ENCODE data around the gene RHBDL1.

RHBDL1 gene

DNA sequence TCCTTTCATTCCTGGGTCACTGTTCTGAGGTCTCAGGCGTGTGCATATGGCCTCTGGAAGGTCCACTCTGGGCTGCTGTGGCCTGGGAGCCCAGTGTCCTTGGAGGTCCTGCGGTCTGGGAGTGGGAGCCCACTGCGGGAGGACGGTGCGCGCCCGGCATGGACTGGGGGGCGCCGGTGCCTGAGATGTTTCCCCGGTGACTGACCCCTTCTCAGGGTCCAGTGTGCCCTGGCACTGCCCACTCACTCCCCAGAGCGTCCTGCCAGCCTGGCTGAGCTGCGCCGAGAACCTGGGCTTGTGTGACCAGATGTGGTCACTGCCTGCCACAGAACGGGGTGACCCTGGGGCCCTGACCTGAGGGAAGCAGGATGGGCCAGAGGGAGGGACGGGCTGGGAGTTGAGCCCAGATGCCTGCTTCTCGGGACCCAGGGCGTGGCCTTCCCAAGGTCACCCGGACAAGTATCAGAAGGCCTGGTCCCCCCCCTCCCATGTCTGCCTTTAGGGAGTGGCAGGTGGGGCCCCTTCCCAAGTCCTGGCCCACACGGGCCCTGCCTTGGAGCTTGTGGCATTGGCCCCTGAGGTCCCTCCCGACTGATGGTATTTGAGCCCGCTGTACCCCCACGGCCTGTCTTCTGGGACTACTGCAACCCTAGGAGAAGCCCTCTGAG lies 1.1 kb upstream of the RHBDL1 start:
- Histone ChIP-seq H3K4me2 (ENCODE audit: low read length) (no peak overlapping the region), H3K9me3 (ENCODE audit: control insufficient read depth, insufficient read depth, low read length) (no peaks in the 10 kb centered on the region), H3K27ac (ENCODE audit: low read depth, low read length) (no peak overlapping the region), H3K4me1 (ENCODE audit: control insufficient read depth, low read length) (peaks cover 17% of the 10 kb centered on the region), H3K9me2 (replicated peaks; ENCODE audit: control insufficient read depth, low read length) (no peaks in the 10 kb centered on the region), H3F3A (ENCODE audit: control insufficient read depth, insufficient read depth) (no peaks in the 10 kb centered on the region; the same call in 1 of the 2 replicates), H3K27me3 (ENCODE audit: control insufficient read depth, low read length) (peaks cover 3% of the 10 kb centered on the region; the same call in 1 of the 2 replicates), H3K4me3 (ENCODE audit: low read length) (no peak overlapping the region), H4K20me1 (ENCODE audit: control insufficient read depth, insufficient read depth, low read depth, low read length) (peaks cover 5% of the 10 kb centered on the region; the same call in 1 of the 2 replicates), H3K79me2 (ENCODE audit: control insufficient read depth, low read length) (peaks cover 8% of the 10 kb centered on the region), H3K36me3 (ENCODE audit: control insufficient read depth, low read length) (peaks cover 48% of the 10 kb centered on the region)
- no peak for TF ChIP-seq EZH2phosphoT487 (IDR thresholded peaks at IDR 0.05; ENCODE audit: borderline replicate concordance, low read length)
- TF ChIP-seq, protein P1, sequence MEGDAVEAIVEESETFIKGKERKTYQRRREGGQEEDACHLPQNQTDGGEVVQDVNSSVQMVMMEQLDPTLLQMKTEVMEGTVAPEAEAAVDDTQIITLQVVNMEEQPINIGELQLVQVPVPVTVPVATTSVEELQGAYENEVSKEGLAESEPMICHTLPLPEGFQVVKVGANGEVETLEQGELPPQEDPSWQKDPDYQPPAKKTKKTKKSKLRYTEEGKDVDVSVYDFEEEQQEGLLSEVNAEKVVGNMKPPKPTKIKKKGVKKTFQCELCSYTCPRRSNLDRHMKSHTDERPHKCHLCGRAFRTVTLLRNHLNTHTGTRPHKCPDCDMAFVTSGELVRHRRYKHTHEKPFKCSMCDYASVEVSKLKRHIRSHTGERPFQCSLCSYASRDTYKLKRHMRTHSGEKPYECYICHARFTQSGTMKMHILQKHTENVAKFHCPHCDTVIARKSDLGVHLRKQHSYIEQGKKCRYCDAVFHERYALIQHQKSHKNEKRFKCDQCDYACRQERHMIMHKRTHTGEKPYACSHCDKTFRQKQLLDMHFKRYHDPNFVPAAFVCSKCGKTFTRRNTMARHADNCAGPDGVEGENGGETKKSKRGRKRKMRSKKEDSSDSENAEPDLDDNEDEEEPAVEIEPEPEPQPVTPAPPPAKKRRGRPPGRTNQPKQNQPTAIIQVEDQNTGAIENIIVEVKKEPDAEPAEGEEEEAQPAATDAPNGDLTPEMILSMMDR (IDR thresholded peaks at IDR 0.05; ENCODE audit: low read depth, low read length, poor library complexity, severe bottlenecking): no peak

DNA sequence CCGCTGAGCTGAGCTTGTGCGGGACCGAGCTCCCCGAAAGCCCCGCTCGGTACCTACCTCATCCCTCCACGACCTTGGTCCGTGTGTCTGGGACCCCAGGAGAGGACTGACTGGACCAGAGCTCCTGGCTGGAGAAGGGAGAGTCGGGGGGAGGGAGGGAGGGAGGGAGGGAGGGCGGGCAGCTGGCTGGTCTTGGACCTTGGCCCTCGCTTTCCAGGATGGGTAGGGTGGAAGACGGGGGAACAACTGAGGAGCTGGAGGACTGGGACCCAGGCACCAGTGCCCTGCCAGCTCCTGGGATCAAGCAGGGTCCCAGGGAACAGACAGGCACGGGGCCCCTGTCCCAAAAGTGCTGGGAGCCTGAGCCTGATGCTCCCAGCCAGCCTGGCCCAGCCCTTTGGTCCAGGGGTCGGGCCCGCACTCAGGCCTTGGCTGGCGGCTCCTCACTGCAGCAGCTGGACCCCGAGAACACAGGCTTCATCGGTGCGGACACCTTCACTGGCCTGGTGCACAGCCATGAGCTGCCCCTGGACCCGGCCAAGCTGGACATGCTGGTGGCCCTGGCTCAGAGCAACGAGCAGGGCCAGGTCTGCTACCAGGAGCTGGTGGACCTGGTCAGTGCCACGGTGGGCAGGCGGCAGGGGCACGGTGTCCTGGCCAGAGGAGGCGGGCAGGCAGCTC lies 553 bp downstream of the RHBDL1 start:
- no peak overlapping the region for H3K4me3 ChIP-seq (ENCODE audit: low read length)
- no peaks in the 10 kb centered on the region for H3K9me2 ChIP-seq (replicated peaks; ENCODE audit: control insufficient read depth, low read length)
- peaks cover 20% of the 10 kb centered on the region for H3K4me1 ChIP-seq (ENCODE audit: control insufficient read depth, low read length)
- TF ChIP-seq, protein P1 (IDR thresholded peaks at IDR 0.05; ENCODE audit: low read depth, low read length, poor library complexity, severe bottlenecking): no peak
- TF ChIP-seq EZH2phosphoT487 (IDR thresholded peaks at IDR 0.05; ENCODE audit: borderline replicate concordance, low read length): no peak
- peaks cover 7% of the 10 kb centered on the region for H3K79me2 ChIP-seq (ENCODE audit: control insufficient read depth, low read length)
- peaks cover 9% of the 10 kb centered on the region; the same call in 1 of the 2 replicates for H4K20me1 ChIP-seq (ENCODE audit: control insufficient read depth, insufficient read depth, low read depth, low read length)
- H3K27me3 ChIP-seq (ENCODE audit: control insufficient read depth, low read length): peaks cover 3% of the 10 kb centered on the region; the same call in 1 of the 2 replicates
- no peaks in the 10 kb centered on the region for H3K9me3 ChIP-seq (ENCODE audit: control insufficient read depth, insufficient read depth, low read length)
- H3K27ac ChIP-seq (ENCODE audit: low read depth, low read length): no peak overlapping the region
- no peak overlapping the region for H3K4me2 ChIP-seq (ENCODE audit: low read length)
- H3K36me3 ChIP-seq (ENCODE audit: control insufficient read depth, low read length): peaks cover 35% of the 10 kb centered on the region
- H3F3A ChIP-seq (ENCODE audit: control insufficient read depth, insufficient read depth): no peaks in the 10 kb centered on the region; the same call in 1 of the 2 replicates

DNA sequence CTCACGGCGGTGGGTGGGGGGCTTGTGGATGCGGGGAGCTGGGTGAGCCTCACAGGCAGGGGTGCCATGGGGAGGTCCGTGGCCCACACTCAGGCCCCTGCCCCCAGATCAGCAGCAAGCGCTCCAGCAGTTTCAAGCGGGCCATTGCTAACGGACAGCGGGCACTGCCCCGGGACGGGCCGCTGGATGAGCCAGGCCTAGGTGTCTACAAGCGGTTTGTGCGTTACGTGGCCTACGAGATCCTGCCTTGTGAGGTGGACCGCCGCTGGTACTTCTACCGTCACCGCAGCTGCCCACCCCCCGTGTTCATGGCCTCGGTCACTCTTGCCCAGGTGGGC lies 1.1 kb downstream of the RHBDL1 start:
- no peak for TF ChIP-seq EZH2phosphoT487 (IDR thresholded peaks at IDR 0.05; ENCODE audit: borderline replicate concordance, low read length)
- TF ChIP-seq, protein P1 (IDR thresholded peaks at IDR 0.05; ENCODE audit: low read depth, low read length, poor library complexity, severe bottlenecking): no peak
- H3K4me3 ChIP-seq (ENCODE audit: low read length): no peak overlapping the region
- H3K36me3 ChIP-seq (ENCODE audit: control insufficient read depth, low read length): peaks cover 36% of the 10 kb centered on the region
- peaks cover 3% of the 10 kb centered on the region; the same call in 1 of the 2 replicates for H3K27me3 ChIP-seq (ENCODE audit: control insufficient read depth, low read length)
- no peaks in the 10 kb centered on the region for H3K9me3 ChIP-seq (ENCODE audit: control insufficient read depth, insufficient read depth, low read length)
- H3K4me1 ChIP-seq (ENCODE audit: control insufficient read depth, low read length): peaks cover 25% of the 10 kb centered on the region
- peaks cover 14% of the 10 kb centered on the region; the same call in 1 of the 2 replicates for H4K20me1 ChIP-seq (ENCODE audit: control insufficient read depth, insufficient read depth, low read depth, low read length)
- H3K79me2 ChIP-seq (ENCODE audit: control insufficient read depth, low read length): peaks cover 12% of the 10 kb centered on the region
- no peak overlapping the region for H3K27ac ChIP-seq (ENCODE audit: low read depth, low read length)
- H3K9me2 ChIP-seq (replicated peaks; ENCODE audit: control insufficient read depth, low read length): no peaks in the 10 kb centered on the region
- H3K4me2 ChIP-seq (ENCODE audit: low read length): no peak overlapping the region
- no peaks in the 10 kb centered on the region; the same call in 1 of the 2 replicates for H3F3A ChIP-seq (ENCODE audit: control insufficient read depth, insufficient read depth)
